ENCODE measurements around the gene NSUN7. TPM values are rescaled to one million over a fixed set of nuclear protein-coding genes. Genes with fewer than 3 reads are reported as not detected.
A peak's percentile ranks its signal among the peaks of the same experiment; 100 is the strongest.

The NSUN7 gene
- total and polyA plus RNA-seq, 2 of the 13 experiments (the other 11 are each of a cell fraction or from before 2014, with no cell fraction given), result 0.05 TPM; not detected in 1

DNA sequence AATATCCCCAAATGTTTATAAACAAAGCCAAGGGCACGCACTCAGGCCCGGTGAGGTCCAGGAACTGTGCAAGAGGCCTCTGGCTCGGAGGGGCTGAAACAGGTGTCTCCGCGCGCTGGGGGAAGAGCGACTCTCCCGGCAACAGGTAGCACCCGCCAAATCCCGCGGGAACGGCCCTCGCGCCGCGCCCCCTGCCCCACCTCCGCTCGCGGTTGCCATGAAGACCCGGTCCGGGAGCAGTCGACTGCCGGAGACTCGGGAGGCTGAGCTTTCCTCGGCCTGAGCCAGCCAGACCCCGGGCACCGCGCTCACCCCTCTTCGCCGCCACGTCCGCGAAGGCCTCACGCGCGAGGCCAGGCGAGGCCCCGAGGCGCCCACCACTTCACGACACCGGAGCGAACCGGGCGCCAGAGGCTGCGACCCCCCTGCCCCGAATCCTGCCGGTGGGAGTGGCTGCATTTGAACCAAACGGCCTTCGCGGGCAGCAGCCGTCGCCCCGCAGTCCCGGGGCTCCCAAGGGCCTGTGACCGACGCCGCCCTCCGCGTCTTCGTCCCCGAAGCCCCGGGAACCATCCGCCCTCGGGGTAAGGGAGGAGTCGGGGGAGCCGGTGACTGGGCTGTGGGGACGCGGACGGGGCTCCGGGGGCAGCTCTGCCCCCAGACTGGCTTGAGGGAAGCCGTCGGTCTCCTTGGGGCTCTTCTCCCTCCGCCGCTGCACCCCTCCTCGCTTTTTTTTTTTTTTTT lies at the start of gene NSUN7 (continued):
- TF ChIP-seq HINFP (CRISPR knock-in tag; IDR thresholded peaks at IDR 0.05; ENCODE audit: low read depth) (no peak), ZBTB38 (CRISPR knock-in tag; IDR thresholded peaks at IDR 0.05) (peak; percentile 13; the same call in 1 of the 2 replicates), SPEN (CRISPR knock-in tag; IDR thresholded peaks at IDR 0.05; ENCODE audit: low read depth) (0 out of 2 replicates have a peak, but pooled peaks have one; percentile 32), BATF2 (CRISPR knock-in tag; IDR thresholded peaks at IDR 0.05) (no peak), ZNF33B (CRISPR knock-in tag; IDR thresholded peaks at IDR 0.05) (no peak), POGZ (CRISPR knock-in tag; IDR thresholded peaks at IDR 0.05) (peak; percentile 56), HNRNPLL (IDR thresholded peaks at IDR 0.05; ENCODE audit: low read depth, low read length, poor library complexity, severe bottlenecking) (no peak), RELA (CRISPR knock-in tag; IDR thresholded peaks at IDR 0.05) (no peak), ZNF569 (CRISPR knock-in tag; IDR thresholded peaks at IDR 0.05; ENCODE audit: borderline replicate concordance) (no peak), PRDM15 (CRISPR knock-in tag; IDR thresholded peaks at IDR 0.05) (peak; percentile 97)
- TF ChIP-seq, protein P1, sequence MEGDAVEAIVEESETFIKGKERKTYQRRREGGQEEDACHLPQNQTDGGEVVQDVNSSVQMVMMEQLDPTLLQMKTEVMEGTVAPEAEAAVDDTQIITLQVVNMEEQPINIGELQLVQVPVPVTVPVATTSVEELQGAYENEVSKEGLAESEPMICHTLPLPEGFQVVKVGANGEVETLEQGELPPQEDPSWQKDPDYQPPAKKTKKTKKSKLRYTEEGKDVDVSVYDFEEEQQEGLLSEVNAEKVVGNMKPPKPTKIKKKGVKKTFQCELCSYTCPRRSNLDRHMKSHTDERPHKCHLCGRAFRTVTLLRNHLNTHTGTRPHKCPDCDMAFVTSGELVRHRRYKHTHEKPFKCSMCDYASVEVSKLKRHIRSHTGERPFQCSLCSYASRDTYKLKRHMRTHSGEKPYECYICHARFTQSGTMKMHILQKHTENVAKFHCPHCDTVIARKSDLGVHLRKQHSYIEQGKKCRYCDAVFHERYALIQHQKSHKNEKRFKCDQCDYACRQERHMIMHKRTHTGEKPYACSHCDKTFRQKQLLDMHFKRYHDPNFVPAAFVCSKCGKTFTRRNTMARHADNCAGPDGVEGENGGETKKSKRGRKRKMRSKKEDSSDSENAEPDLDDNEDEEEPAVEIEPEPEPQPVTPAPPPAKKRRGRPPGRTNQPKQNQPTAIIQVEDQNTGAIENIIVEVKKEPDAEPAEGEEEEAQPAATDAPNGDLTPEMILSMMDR (CRISPR knock-in tag; IDR thresholded peaks at IDR 0.05), result 0 out of 2 replicates have a peak, but pooled peaks have one; percentile 9
- TF ChIP-seq, protein P2, sequence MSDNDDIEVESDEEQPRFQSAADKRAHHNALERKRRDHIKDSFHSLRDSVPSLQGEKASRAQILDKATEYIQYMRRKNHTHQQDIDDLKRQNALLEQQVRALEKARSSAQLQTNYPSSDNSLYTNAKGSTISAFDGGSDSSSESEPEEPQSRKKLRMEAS (IDR thresholded peaks at IDR 0.05), result peak; percentile 48
- TF ChIP-seq, protein P3, sequence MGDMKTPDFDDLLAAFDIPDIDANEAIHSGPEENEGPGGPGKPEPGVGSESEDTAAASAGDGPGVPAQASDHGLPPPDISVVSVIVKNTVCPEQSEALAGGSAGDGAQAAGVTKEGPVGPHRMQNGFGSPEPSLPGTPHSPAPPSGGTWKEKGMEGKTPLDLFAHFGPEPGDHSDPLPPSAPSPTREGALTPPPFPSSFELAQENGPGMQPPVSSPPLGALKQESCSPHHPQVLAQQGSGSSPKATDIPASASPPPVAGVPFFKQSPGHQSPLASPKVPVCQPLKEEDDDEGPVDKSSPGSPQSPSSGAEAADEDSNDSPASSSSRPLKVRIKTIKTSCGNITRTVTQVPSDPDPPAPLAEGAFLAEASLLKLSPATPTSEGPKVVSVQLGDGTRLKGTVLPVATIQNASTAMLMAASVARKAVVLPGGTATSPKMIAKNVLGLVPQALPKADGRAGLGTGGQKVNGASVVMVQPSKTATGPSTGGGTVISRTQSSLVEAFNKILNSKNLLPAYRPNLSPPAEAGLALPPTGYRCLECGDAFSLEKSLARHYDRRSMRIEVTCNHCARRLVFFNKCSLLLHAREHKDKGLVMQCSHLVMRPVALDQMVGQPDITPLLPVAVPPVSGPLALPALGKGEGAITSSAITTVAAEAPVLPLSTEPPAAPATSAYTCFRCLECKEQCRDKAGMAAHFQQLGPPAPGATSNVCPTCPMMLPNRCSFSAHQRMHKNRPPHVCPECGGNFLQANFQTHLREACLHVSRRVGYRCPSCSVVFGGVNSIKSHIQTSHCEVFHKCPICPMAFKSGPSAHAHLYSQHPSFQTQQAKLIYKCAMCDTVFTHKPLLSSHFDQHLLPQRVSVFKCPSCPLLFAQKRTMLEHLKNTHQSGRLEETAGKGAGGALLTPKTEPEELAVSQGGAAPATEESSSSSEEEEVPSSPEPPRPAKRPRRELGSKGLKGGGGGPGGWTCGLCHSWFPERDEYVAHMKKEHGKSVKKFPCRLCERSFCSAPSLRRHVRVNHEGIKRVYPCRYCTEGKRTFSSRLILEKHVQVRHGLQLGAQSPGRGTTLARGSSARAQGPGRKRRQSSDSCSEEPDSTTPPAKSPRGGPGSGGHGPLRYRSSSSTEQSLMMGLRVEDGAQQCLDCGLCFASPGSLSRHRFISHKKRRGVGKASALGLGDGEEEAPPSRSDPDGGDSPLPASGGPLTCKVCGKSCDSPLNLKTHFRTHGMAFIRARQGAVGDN (CRISPR knock-in tag; IDR thresholded peaks at IDR 0.05), result peak; percentile 68

All from HepG2 (cell line).